GM12865 (cell line): ENCODE data around the gene WDR11.

Source experiments
- DNase-seq: peaks from one replicate; pipeline ENCODE4 v3.0.0; 2010; ENCODE audit warnings: low read depth
- H3K4me3 ChIP-seq: 2 replicates; pipeline ENCODE4 v1.5.1; 2011; ENCODE audit warnings: mild to moderate bottlenecking, low read depth, low read length, control low read depth
- TF ChIP-seq, protein P1 (sequence below): IDR thresholded peaks from 2 replicates; pipeline ENCODE4 v1.5.1; 2011; ENCODE audit warnings: low read length, control low read depth, low read depth, inconsistent platforms; ENCODE audit not compliant: insufficient read depth; ENCODE audit errors: missing control alignments

The WDR11 gene

GRCh38 chr10:120827251-120827875 is 23.8 kb upstream of the WDR11 start:
- TF ChIP-seq, protein P1, sequence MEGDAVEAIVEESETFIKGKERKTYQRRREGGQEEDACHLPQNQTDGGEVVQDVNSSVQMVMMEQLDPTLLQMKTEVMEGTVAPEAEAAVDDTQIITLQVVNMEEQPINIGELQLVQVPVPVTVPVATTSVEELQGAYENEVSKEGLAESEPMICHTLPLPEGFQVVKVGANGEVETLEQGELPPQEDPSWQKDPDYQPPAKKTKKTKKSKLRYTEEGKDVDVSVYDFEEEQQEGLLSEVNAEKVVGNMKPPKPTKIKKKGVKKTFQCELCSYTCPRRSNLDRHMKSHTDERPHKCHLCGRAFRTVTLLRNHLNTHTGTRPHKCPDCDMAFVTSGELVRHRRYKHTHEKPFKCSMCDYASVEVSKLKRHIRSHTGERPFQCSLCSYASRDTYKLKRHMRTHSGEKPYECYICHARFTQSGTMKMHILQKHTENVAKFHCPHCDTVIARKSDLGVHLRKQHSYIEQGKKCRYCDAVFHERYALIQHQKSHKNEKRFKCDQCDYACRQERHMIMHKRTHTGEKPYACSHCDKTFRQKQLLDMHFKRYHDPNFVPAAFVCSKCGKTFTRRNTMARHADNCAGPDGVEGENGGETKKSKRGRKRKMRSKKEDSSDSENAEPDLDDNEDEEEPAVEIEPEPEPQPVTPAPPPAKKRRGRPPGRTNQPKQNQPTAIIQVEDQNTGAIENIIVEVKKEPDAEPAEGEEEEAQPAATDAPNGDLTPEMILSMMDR = no peak
- DNase-seq = no peak
- no peak overlapping the region for H3K4me3 ChIP-seq

GRCh38 chr10:120828763-120829319 is 22.3 kb upstream of the WDR11 start:
- no peak overlapping the region for H3K4me3 ChIP-seq
- DNase-seq = no peak
- TF ChIP-seq, protein P1 = no peak

DNA sequence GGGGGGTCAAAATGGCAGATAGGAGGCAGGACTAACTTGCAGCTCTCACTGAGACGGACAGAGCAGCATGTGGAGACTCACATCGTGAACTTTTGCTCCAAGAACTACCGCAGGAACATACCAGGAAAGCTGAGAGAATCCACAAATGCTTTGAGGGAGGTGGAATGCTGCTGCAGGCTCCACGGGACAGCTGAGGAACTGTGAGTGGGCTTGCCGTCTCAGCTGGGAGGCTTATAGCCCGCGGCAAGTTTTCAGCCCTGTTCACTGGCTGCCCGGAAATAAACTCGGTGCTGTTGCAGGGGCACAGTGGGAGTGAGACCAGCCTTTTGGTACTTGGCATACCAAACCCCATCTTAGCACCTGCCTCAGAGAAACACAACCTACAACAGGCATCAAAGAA is 19.1 kb upstream of the WDR11 start:
- TF ChIP-seq, protein P1 = no peak
- no peak overlapping the region for H3K4me3 ChIP-seq
- no peak for DNase-seq

- TF ChIP-seq, protein P1 = no peak
- no peak overlapping the region for H3K4me3 ChIP-seq
- DNase-seq = no peak
Observed at GRCh38 chr10:120833222-120833928, 17.8 kb upstream of the WDR11 start.

DNA sequence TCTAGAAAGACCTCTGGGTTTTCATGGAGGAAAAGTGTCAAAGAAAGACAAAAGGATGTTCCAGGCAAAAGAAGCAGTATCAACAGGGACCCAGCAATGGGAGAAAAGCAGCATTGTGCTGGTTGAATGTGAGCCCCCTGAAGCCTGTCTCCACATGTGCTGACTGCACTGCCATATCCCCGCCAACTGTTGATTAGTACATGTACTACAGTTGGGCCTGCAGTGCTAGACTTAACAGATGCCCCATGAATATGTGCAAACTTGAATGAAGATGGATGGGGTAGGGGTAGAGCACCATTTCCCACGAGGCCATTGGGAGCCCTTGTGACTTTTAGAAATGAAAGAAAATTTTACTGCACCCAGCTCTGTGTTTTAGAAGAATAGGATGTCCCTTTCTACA is 15.6 kb upstream of the WDR11 start:
- no peak for DNase-seq
- TF ChIP-seq, protein P1 = no peak
- H3K4me3 ChIP-seq = no peak overlapping the region

GRCh38 chr10:120838941-120839340 is 12.2 kb upstream of the WDR11 start:
- TF ChIP-seq, protein P1 = no peak
- H3K4me3 ChIP-seq = no peak overlapping the region

More at GRCh38 chr10:120838941-120839340, 12.2 kb upstream of the WDR11 start:
- no peak for DNase-seq
